ENCODE data around the gene ALOXE3.

Gene ALOXE3

GRCh38 chr17:8084250-8084649, 34.1 kb downstream of the ALOXE3 start:
- TF ChIP-seq CTCF (IDR thresholded peaks at IDR 0.05; ENCODE audit: low read length) (no peak), EZH2 (IDR thresholded peaks at IDR 0.05; ENCODE audit: borderline replicate concordance, low read length) (no peak)
- Histone ChIP-seq H3K4me3 (ENCODE audit: low read depth, low read length, poor library complexity, severe bottlenecking) (no peak overlapping the region), H2AFZ (ENCODE audit: low read length) (no peak overlapping the region), H3K4me1 (ENCODE audit: insufficient read depth, low read length, severe bottlenecking) (peaks cover 7% of the 10 kb centered on the region), H3K27ac (ENCODE audit: low read depth, low read length, poor library complexity, severe bottlenecking) (no peak overlapping the region), H3F3A (ENCODE audit: insufficient read depth, low read length) (no peaks in the 10 kb centered on the region), H3K9me3 (ENCODE audit: low read length) (no peaks in the 10 kb centered on the region), H3K36me3 (ENCODE audit: insufficient read depth, low read length) (no peaks in the 10 kb centered on the region; the same call in 1 of the 2 replicates), H4K20me1 (ENCODE audit: insufficient read depth, low read length) (no peaks in the 10 kb centered on the region), H3K9ac (ENCODE audit: low read length) (no peak overlapping the region), H3K9me2 (ENCODE audit: low read depth, low read length) (no peaks in the 10 kb centered on the region), H3K79me2 (ENCODE audit: insufficient read depth, low read length) (no peaks in the 10 kb centered on the region), H3K4me2 (ENCODE audit: low read length) (no peak overlapping the region), H3K27me3 (ENCODE audit: insufficient read depth, low read length) (no peaks in the 10 kb centered on the region; the same call in 1 of the 2 replicates)

GRCh38 chr17:8082292-8082691, 36.0 kb downstream of the ALOXE3 start:
- Histone ChIP-seq H3K4me2 (ENCODE audit: low read length) (no peak overlapping the region), H3K27ac (ENCODE audit: low read depth, low read length, poor library complexity, severe bottlenecking) (no peak overlapping the region), H3K27me3 (ENCODE audit: insufficient read depth, low read length) (no peaks in the 10 kb centered on the region; the same call in 1 of the 2 replicates), H3K36me3 (ENCODE audit: insufficient read depth, low read length) (no peaks in the 10 kb centered on the region; the same call in 1 of the 2 replicates), H3F3A (ENCODE audit: insufficient read depth, low read length) (no peaks in the 10 kb centered on the region), H3K4me3 (ENCODE audit: low read depth, low read length, poor library complexity, severe bottlenecking) (no peak overlapping the region), H3K79me2 (ENCODE audit: insufficient read depth, low read length) (no peaks in the 10 kb centered on the region), H3K4me1 (ENCODE audit: insufficient read depth, low read length, severe bottlenecking) (peaks cover 7% of the 10 kb centered on the region), H3K9me2 (ENCODE audit: low read depth, low read length) (no peaks in the 10 kb centered on the region), H3K9me3 (ENCODE audit: low read length) (no peaks in the 10 kb centered on the region), H4K20me1 (ENCODE audit: insufficient read depth, low read length) (no peaks in the 10 kb centered on the region), H3K9ac (ENCODE audit: low read length) (no peak overlapping the region), H2AFZ (ENCODE audit: low read length) (no peak overlapping the region)
- TF ChIP-seq CTCF (IDR thresholded peaks at IDR 0.05; ENCODE audit: low read length) (no peak), EZH2 (IDR thresholded peaks at IDR 0.05; ENCODE audit: borderline replicate concordance, low read length) (no peak)

- Histone ChIP-seq H3K36me3 (ENCODE audit: insufficient read depth, low read length) (no peaks in the 10 kb centered on the region; the same call in 1 of the 2 replicates), H2AFZ (ENCODE audit: low read length) (no peak overlapping the region), H3K9me2 (ENCODE audit: low read depth, low read length) (no peaks in the 10 kb centered on the region), H3K27me3 (ENCODE audit: insufficient read depth, low read length) (no peaks in the 10 kb centered on the region; the same call in 1 of the 2 replicates), H3K4me3 (ENCODE audit: low read depth, low read length, poor library complexity, severe bottlenecking) (no peak overlapping the region), H3K79me2 (ENCODE audit: insufficient read depth, low read length) (no peaks in the 10 kb centered on the region), H3K9ac (ENCODE audit: low read length) (no peak overlapping the region), H3K27ac (ENCODE audit: low read depth, low read length, poor library complexity, severe bottlenecking) (no peak overlapping the region), H3K4me2 (ENCODE audit: low read length) (no peak overlapping the region), H4K20me1 (ENCODE audit: insufficient read depth, low read length) (no peaks in the 10 kb centered on the region), H3K4me1 (ENCODE audit: insufficient read depth, low read length, severe bottlenecking) (peaks cover 7% of the 10 kb centered on the region), H3K9me3 (ENCODE audit: low read length) (no peaks in the 10 kb centered on the region), H3F3A (ENCODE audit: insufficient read depth, low read length) (no peaks in the 10 kb centered on the region)
- no peak for TF ChIP-seq EZH2 (IDR thresholded peaks at IDR 0.05; ENCODE audit: borderline replicate concordance, low read length)
Measured at GRCh38 chr17:8081876-8082275, 36.4 kb downstream of the ALOXE3 start.

- no peak overlapping the region for H3K27ac ChIP-seq (ENCODE audit: low read depth, low read length, poor library complexity, severe bottlenecking)
- no peaks in the 10 kb centered on the region for H3K27me3 ChIP-seq (ENCODE audit: insufficient read depth, low read length)
- H3K4me1 ChIP-seq (ENCODE audit: insufficient read depth, low read length, severe bottlenecking) = peaks cover 7% of the 10 kb centered on the region
- H3K9ac ChIP-seq (ENCODE audit: low read length) = no peak overlapping the region
- H3K4me3 ChIP-seq (ENCODE audit: low read depth, low read length, poor library complexity, severe bottlenecking) = no peak overlapping the region
- TF ChIP-seq EZH2 (IDR thresholded peaks at IDR 0.05; ENCODE audit: borderline replicate concordance, low read length) (no peak), CTCF (IDR thresholded peaks at IDR 0.05; ENCODE audit: low read length) (no peak)
- no peaks in the 10 kb centered on the region for H3K9me3 ChIP-seq (ENCODE audit: low read length)
- H3K4me2 ChIP-seq (ENCODE audit: low read length) = no peak overlapping the region
- no peak overlapping the region for H2AFZ ChIP-seq (ENCODE audit: low read length)
- no peaks in the 10 kb centered on the region for H4K20me1 ChIP-seq (ENCODE audit: insufficient read depth, low read length)
- H3K36me3 ChIP-seq (ENCODE audit: insufficient read depth, low read length) = no peaks in the 10 kb centered on the region; the same call in 1 of the 2 replicates
- no peaks in the 10 kb centered on the region for H3F3A ChIP-seq (ENCODE audit: insufficient read depth, low read length)
- H3K79me2 ChIP-seq (ENCODE audit: insufficient read depth, low read length) = no peaks in the 10 kb centered on the region
- no peaks in the 10 kb centered on the region for H3K9me2 ChIP-seq (ENCODE audit: low read depth, low read length)
Measured at GRCh38 chr17:8080799-8081219, 37.5 kb downstream of the ALOXE3 start.
